ENCODE measurements around the gene SLC39A11. TPM values are rescaled to one million over a fixed set of nuclear protein-coding genes. Genes with fewer than 3 reads are reported as not detected.

Gene SLC39A11
- total RNA-seq, 1 experiment from 2014 or later = 46.4 TPM

DNA sequence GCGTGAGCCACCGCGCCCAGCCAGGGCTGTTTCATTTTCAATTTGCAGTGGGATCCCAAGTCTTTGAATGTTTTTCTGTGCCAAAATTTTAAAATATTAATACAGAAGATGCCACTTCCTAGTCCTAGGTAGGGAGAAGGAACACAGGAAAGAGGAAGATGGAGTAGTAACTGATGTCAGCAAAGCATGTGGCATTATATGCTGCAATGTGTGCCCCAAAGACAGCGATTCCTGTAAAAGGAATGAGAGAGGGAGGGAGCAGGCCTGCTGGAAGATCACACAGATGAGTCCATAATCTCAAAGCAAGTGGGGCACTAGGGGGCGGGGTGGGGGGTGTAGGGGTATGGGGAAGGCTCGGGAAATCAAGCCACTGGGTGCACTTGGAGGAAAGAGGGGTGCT lies 48.9 kb upstream of the SLC39A11 start (continued):
- TF ChIP-seq, protein P1, sequence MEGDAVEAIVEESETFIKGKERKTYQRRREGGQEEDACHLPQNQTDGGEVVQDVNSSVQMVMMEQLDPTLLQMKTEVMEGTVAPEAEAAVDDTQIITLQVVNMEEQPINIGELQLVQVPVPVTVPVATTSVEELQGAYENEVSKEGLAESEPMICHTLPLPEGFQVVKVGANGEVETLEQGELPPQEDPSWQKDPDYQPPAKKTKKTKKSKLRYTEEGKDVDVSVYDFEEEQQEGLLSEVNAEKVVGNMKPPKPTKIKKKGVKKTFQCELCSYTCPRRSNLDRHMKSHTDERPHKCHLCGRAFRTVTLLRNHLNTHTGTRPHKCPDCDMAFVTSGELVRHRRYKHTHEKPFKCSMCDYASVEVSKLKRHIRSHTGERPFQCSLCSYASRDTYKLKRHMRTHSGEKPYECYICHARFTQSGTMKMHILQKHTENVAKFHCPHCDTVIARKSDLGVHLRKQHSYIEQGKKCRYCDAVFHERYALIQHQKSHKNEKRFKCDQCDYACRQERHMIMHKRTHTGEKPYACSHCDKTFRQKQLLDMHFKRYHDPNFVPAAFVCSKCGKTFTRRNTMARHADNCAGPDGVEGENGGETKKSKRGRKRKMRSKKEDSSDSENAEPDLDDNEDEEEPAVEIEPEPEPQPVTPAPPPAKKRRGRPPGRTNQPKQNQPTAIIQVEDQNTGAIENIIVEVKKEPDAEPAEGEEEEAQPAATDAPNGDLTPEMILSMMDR (IDR thresholded peaks at IDR 0.05 in 2 of 3, conservative IDR thresholded peaks at IDR 0.05 in 1 of 3; ENCODE audit: borderline replicate concordance in 1 of 3, insufficient read depth in 1 of 3, low read depth in 2 of 3, low read length in 2 of 3) = no peak

DNA sequence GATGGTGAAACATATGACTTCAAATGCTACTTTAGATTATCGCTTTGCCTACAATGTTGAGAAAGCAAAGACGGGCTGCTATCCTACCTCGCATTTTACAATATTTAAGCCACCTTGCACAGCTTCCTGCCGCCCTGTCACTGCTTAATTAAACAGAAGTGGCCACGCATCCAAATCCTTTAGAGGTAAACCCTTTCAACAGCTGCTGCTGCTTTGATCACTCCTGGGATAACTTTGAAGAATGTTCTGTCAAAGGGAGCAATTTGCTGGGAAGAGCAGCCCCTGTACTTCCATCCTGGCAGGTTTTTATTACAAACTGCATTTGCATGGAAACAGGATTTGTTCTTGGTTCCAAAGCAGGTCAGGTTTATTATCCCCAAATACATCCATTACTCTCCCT lies 48.1 kb upstream of the SLC39A11 start:
- intact Hi-C loops (cut with micrococcal nuclease) = no loop called here
- RAD21 ChIA-PET (ENCODE audit: low non-redundant PET in 1 of 2, low total read pairs in 2 of 2, uncharacterized antibody in 2 of 2, unreplicated experiment in 2 of 2) = interaction anchor here in 1 of 2 experiments (0.6 kb wide), 1 partner anchor 319 kb away, joined by 11 read pairs; no protein-coding TSS in a partner anchor
- Histone ChIP-seq H3K27ac (ENCODE audit: low read depth, low read length) (no peak overlapping the region), H3K79me2 (ENCODE audit: insufficient read depth, low read length) (no peaks in the 10 kb centered on the region), H3K9me2 (ENCODE audit: insufficient read depth) (no peaks in the 10 kb centered on the region), H3K27me3 (ENCODE audit: insufficient read depth, low read length) (no peaks in the 10 kb centered on the region), H4K20me1 (ENCODE audit: insufficient read depth) (no peaks in the 10 kb centered on the region), H3K4me2 (ENCODE audit: low read length) (no peak overlapping the region), H3K9ac (ENCODE audit: low read length) (no peak overlapping the region), H3K9me3 (ENCODE audit: control insufficient read depth in 1 of 2, insufficient read depth in 1 of 2, low read depth in 1 of 2, low read length in 2 of 2) (no peaks in the 10 kb centered on the region), H3K4me3 (replicated peaks in 1 of 2; ENCODE audit: low read depth in 1 of 2, low read length in 2 of 2) (no peak overlapping the region), H3K4me1 (ENCODE audit: control insufficient read depth in 1 of 2, insufficient read depth in 2 of 2, low read length in 2 of 2) (no peaks in the 10 kb centered on the region), H3K36me3 (ENCODE audit: control insufficient read depth in 1 of 2, insufficient read depth in 2 of 2, low read length in 2 of 2) (no peaks in the 10 kb centered on the region), H2AFZ (ENCODE audit: low read depth, low read length, poor library complexity, severe bottlenecking) (no peak overlapping the region)
- DNase-seq (ENCODE audit: low read depth, low spot score) (no peak), ATAC-seq (no peak)
- CTCF ChIA-PET = no interaction called here
- BruUV-seq (replicated peaks) = no TSS peak
- TF ChIP-seq ZFX (IDR thresholded peaks at IDR 0.05) (no peak), EZH2 (IDR thresholded peaks at IDR 0.05) (no peak)
- POLR2A ChIA-PET = no interaction called here

DNA sequence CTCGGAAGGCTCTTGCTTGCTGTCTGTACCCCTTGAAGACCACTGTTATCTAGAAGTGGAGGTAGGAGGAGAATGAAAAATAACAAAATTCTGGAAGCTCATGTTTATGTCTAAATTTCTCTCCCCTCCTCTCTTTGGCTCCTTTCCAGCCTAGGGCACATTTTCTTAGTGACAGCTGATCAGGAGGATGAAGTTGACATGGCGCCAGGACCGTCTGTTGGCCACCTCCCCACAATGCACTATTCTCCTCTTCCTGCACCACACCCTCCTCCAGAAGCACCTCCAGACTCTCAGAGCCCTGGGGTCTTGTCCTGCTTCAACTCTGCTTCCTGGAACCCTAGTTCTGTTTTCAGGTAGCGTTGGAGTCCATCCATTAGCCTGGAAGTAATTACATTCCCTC lies 46.8 kb upstream of the SLC39A11 start:
- no peaks in the 10 kb centered on the region for H3K9me3 ChIP-seq (ENCODE audit: control insufficient read depth in 1 of 2, insufficient read depth in 1 of 2, low read depth in 1 of 2, low read length in 2 of 2)
- H3K79me2 ChIP-seq (ENCODE audit: insufficient read depth, low read length) = no peaks in the 10 kb centered on the region
- no peak for ATAC-seq
- no peaks in the 10 kb centered on the region for H4K20me1 ChIP-seq (ENCODE audit: insufficient read depth)
- H3K27ac ChIP-seq (ENCODE audit: low read depth, low read length) = no peak overlapping the region
- no peaks in the 10 kb centered on the region for H3K27me3 ChIP-seq (ENCODE audit: insufficient read depth, low read length)
- peaks cover 0 to 3% of the 10 kb centered on the region in 2 experiments; a peak in 1 of 4 replicates for H3K4me1 ChIP-seq (ENCODE audit: control insufficient read depth in 1 of 2, insufficient read depth in 2 of 2, low read length in 2 of 2)
- POLR2A ChIA-PET = no interaction called here
- no peaks in the 10 kb centered on the region for H3K36me3 ChIP-seq (ENCODE audit: control insufficient read depth in 1 of 2, insufficient read depth in 2 of 2, low read length in 2 of 2)
- H2AFZ ChIP-seq (ENCODE audit: low read depth, low read length, poor library complexity, severe bottlenecking) = no peak overlapping the region
- no peak overlapping the region for H3K4me3 ChIP-seq (replicated peaks in 1 of 2; ENCODE audit: low read depth in 1 of 2, low read length in 2 of 2)
- H3K9me2 ChIP-seq (ENCODE audit: insufficient read depth) = no peaks in the 10 kb centered on the region
- no peak overlapping the region for H3K9ac ChIP-seq (ENCODE audit: low read length)
- CTCF ChIA-PET = no interaction called here
- BruUV-seq (replicated peaks) = no TSS peak
- H3K4me2 ChIP-seq (ENCODE audit: low read length) = no peak overlapping the region
- RAD21 ChIA-PET (ENCODE audit: low non-redundant PET in 1 of 2, low total read pairs in 2 of 2, uncharacterized antibody in 2 of 2, unreplicated experiment in 2 of 2) = no interaction called here
- DNase-seq (ENCODE audit: low read depth, low spot score) = no peak
- intact Hi-C loops (cut with micrococcal nuclease) = no loop called here
- no peak for TF ChIP-seq ELF1 (IDR thresholded peaks at IDR 0.05; ENCODE audit: borderline replicate concordance, low read depth)
- TF ChIP-seq, protein P2, sequence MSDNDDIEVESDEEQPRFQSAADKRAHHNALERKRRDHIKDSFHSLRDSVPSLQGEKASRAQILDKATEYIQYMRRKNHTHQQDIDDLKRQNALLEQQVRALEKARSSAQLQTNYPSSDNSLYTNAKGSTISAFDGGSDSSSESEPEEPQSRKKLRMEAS (IDR thresholded peaks at IDR 0.05) = no peak
- TF ChIP-seq, protein P1 (IDR thresholded peaks at IDR 0.05 in 2 of 3, conservative IDR thresholded peaks at IDR 0.05 in 1 of 3; ENCODE audit: borderline replicate concordance in 1 of 3, insufficient read depth in 1 of 3, low read depth in 2 of 3, low read length in 2 of 3) = no peak
- TF ChIP-seq, protein P3, sequence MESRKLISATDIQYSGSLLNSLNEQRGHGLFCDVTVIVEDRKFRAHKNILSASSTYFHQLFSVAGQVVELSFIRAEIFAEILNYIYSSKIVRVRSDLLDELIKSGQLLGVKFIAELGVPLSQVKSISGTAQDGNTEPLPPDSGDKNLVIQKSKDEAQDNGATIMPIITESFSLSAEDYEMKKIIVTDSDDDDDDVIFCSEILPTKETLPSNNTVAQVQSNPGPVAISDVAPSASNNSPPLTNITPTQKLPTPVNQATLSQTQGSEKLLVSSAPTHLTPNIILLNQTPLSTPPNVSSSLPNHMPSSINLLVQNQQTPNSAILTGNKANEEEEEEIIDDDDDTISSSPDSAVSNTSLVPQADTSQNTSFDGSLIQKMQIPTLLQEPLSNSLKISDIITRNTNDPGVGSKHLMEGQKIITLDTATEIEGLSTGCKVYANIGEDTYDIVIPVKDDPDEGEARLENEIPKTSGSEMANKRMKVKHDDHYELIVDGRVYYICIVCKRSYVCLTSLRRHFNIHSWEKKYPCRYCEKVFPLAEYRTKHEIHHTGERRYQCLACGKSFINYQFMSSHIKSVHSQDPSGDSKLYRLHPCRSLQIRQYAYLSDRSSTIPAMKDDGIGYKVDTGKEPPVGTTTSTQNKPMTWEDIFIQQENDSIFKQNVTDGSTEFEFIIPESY (IDR thresholded peaks at IDR 0.05; ENCODE audit: extremely low read depth, insufficient replicate concordance, low read length) = no peak
- TF ChIP-seq ZFX (IDR thresholded peaks at IDR 0.05) = no peak
- TF ChIP-seq SRF (IDR thresholded peaks at IDR 0.05; ENCODE audit: low read depth) = no peak
- TF ChIP-seq EZH2 (IDR thresholded peaks at IDR 0.05) = no peak
- TF ChIP-seq, protein P4, sequence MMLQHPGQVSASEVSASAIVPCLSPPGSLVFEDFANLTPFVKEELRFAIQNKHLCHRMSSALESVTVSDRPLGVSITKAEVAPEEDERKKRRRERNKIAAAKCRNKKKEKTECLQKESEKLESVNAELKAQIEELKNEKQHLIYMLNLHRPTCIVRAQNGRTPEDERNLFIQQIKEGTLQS (IDR thresholded peaks at IDR 0.05) = no peak
- TF ChIP-seq RAD21 (IDR thresholded peaks at IDR 0.05; ENCODE audit: low read depth) = no peak
